CD4-positive, alpha-beta T cell treated with Interleukin-17A for 4 hours (primary cell): ENCODE results near the gene SCAF11.
"Not testable (repeated sequence)": the region's sequence is repeated elsewhere in the genome, so short reads cannot be mapped to it uniquely, and the experiment has no call there.

ENCODE experiments used
- DNase-seq: peaks from one replicate; pipeline ENCODE4 v3.0.0-alpha.2; 2020; ENCODE audit warnings: mixed read lengths

Gene SCAF11, protein sequence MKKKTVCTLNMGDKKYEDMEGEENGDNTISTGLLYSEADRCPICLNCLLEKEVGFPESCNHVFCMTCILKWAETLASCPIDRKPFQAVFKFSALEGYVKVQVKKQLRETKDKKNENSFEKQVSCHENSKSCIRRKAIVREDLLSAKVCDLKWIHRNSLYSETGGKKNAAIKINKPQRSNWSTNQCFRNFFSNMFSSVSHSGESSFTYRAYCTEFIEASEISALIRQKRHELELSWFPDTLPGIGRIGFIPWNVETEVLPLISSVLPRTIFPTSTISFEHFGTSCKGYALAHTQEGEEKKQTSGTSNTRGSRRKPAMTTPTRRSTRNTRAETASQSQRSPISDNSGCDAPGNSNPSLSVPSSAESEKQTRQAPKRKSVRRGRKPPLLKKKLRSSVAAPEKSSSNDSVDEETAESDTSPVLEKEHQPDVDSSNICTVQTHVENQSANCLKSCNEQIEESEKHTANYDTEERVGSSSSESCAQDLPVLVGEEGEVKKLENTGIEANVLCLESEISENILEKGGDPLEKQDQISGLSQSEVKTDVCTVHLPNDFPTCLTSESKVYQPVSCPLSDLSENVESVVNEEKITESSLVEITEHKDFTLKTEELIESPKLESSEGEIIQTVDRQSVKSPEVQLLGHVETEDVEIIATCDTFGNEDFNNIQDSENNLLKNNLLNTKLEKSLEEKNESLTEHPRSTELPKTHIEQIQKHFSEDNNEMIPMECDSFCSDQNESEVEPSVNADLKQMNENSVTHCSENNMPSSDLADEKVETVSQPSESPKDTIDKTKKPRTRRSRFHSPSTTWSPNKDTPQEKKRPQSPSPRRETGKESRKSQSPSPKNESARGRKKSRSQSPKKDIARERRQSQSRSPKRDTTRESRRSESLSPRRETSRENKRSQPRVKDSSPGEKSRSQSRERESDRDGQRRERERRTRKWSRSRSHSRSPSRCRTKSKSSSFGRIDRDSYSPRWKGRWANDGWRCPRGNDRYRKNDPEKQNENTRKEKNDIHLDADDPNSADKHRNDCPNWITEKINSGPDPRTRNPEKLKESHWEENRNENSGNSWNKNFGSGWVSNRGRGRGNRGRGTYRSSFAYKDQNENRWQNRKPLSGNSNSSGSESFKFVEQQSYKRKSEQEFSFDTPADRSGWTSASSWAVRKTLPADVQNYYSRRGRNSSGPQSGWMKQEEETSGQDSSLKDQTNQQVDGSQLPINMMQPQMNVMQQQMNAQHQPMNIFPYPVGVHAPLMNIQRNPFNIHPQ (N-terminal part only)

DNA sequence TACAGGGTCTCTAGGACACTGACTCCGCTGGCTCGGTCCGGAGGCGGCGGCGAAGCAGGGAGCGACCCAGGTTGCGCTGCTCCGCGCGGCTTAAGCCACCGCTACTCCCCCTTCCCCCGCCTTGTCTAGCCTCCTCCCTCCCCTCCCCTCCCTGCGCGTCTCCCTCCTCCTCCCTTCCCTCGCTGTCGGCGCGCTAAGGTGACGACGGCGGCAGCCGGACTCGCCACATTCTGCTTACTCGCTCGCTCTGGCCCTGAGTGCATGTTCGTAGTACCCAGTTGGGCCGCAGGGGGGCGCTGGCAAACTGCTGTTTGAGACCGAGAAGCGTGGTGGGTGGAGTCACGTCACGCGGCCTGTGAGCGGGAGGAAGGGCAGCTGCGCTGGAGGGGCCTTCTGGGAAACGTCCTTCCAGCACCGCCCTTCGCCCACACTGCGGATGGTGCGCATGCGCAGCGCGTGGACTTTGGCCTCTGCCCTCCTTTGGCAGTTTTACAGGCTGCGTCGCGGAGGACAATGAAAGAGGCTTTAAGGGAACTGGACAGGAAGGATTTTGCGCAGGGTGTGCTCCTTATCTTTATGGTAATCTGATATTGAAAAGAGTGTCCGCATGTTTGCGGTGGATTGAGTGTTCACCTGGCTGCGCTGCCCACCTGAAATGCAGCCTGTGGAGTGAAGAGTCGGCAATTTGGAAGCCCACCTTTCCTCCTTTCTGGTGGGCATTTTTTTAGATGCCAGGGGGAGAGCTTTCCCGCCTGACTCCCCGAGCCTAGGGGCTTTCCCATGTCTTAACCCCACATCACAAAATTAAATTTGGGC is at the start of gene SCAF11:
TSS of gene SCAF11 (minus strand) at position 107 of the 816 bp plus-strand sequence. CDS start 26,407 bp downstream, outside the sequence.
- DNase-seq: peak; percentile 100

GRCh38 chr12:46037066-46037465 is 46.7 kb upstream of the SCAF11 start:
- DNase-seq: not testable (repeated sequence)

GRCh38 chr12:46027172-46027571 is 36.8 kb upstream of the SCAF11 start:
- DNase-seq: no peak

GRCh38 chr12:46024099-46024498 is 33.7 kb upstream of the SCAF11 start:
- no peak for DNase-seq

DNA sequence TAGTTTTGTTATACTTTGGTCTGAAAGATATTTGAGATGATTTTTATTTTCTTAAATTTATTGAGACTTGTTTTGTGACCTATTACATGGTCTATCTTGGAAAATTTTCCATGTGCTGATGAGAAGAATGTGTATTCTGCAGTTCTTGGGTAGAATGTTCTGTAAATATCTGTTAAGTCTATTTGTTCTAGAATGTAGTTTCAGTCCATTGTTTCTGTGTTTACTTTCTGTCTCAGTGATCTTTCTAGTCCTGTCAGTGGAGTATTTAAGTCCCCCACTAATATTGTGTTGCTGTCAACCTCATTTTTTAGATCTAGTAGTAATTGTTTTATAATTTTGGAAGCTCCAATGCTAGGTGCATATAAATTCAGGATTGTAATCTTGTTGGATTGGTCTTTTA is 30.4 kb upstream of the SCAF11 start:
- DNase-seq: no peak

- not testable (repeated sequence) for DNase-seq
Observed at GRCh38 chr12:46018712-46019111, 28.3 kb upstream of the SCAF11 start.

- not testable (repeated sequence) for DNase-seq
Observed at GRCh38 chr12:46017866-46018375, 27.5 kb upstream of the SCAF11 start.

- DNase-seq: no peak
Observed at GRCh38 chr12:46005823-46006222, 15.4 kb upstream of the SCAF11 start.

DNA sequence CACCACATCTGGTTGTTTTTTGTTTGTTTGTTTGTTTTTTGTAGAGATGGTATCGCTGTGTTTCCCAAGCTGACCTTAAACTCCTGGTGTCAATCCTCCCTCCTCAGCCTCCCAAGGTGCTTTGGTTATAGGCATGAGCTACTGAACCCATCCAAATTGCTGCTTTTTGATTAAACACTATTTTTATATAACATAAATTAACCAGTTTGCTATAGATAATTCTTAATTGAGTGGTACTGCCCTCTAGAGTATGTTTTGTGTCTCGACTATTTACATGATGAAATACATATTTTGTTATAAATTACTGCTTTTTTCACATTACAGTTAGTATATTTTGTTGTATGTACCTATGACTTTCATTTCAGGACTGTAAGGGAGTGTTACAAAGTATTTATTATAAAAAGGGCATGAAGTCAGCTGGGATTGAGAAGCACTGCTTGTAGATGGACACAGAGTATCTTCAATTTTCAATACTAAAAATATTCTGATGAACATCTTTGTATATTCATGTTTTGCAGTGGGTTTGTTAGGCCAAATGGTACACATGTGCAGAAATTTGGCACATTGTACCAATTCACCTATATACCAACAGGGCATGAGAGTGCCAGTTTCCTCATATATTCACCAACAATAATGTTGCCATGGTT is 14.9 kb upstream of the SCAF11 start:
- no peak for DNase-seq

DNA sequence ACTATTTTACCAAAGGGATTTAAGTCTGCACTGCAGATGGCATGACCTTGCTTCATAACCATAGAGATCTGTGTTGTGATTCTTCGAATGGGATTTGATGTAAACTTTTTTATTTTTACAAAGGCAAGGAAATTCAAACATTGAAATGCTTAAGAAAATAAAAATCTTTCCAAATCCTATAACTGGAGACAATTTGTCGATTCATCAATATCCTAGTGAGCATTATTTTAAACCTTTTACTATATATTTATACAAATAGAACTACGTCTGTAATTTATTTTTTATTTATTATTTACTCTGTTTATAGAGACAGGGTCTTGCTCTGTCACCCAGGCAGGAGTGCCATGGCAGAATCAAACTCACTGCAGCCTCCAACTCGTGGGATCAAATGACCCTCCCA is 14.3 kb upstream of the SCAF11 start:
- no peak for DNase-seq

DNA sequence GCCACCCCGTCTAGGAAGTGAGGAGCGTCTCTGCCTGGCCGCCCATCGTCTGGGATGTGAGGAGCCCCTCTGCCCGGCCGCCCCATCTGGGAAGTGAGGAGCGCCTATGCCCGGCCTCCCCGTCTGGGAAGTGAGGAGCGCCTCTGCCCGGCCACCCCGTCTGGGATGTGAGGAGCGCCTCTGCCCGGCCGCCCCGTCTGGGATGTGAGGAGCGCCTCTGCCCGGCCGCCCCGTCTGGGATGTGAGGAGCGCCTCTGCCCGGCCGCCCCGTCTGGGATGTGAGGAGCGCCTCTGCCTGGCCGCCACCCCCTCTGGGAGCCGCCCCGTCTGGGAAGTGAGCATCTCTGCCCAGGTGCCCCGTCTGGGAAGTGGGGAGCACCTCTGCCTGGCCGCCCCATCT is 9.7 kb upstream of the SCAF11 start:
- not testable (repeated sequence) for DNase-seq

- DNase-seq: no peak
Observed at GRCh38 chr12:45994736-45995135, 4.4 kb upstream of the SCAF11 start.

DNA sequence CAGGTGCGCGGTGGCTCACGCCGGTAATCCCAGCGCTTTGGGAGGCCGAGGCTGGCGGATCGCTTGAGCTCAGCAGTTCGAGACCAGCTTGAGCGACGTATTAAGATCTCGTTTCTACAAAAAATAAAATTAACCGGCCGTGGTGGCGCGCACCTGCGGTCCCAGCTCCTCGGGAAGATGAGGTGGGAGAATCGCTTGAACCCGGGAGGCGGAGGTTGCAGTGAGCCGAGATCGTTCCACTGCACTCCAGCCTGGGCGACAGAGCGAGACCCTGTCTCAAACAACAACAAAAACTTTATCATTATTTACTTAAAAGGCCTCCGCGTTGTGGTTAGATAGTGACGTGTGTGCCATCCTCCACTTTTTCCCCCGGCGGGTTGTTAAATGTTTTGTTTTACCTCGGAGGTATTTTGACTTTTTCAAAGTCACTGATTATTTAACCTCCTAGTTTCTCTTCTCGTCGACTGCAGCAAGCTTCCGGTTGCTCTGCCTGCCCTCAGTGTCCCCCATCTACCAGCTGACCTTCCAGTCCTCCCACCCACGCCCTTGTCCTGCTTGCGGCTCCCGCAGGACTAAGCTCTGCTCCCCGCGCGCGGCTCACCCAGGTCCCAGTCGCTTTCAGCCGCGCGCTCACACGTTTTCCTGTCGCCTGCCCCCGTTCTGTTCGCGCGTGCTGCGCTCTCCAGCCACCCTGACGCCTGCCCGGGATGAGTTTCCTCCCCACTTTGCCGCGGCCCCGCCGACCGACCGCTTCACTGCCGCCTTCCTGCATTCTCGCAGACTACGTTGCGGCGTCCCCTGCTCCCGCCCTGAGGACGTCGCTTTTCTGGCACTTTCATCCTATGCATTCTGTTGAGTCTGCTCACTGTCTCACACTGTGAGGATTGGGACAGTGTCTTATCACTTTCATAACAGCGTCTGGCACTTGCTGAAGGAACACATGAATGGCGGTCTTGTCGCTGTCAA is 1.2 kb upstream of the SCAF11 start:
- peak; percentile 81 for DNase-seq

GRCh38 chr12:45989721-45990467 is 480 bp downstream of the SCAF11 start:
- peak; percentile 68 for DNase-seq

GRCh38 chr12:45989287-45989686 is 1.1 kb downstream of the SCAF11 start:
- no peak for DNase-seq

- DNase-seq: no peak
Observed at GRCh38 chr12:45988264-45988663, 2.1 kb downstream of the SCAF11 start.

DNA sequence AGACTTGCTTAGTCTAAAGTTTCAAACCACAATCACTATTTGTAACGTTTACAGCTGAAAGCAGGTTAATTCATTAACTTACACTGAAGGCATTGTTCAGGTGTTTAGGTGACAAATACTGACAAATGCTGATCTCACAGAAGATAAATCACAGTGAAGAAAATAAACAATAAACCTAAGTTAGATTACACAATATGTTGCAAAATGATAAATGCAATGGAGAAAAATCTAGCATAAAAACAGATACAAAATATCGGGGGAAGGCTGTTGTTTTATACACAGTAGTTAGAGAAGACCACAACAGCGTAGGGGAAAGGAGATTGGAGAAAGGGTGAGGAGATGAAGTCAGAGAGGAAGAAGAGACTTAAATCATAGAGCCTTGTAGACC is 3.0 kb downstream of the SCAF11 start:
- no peak for DNase-seq

DNA sequence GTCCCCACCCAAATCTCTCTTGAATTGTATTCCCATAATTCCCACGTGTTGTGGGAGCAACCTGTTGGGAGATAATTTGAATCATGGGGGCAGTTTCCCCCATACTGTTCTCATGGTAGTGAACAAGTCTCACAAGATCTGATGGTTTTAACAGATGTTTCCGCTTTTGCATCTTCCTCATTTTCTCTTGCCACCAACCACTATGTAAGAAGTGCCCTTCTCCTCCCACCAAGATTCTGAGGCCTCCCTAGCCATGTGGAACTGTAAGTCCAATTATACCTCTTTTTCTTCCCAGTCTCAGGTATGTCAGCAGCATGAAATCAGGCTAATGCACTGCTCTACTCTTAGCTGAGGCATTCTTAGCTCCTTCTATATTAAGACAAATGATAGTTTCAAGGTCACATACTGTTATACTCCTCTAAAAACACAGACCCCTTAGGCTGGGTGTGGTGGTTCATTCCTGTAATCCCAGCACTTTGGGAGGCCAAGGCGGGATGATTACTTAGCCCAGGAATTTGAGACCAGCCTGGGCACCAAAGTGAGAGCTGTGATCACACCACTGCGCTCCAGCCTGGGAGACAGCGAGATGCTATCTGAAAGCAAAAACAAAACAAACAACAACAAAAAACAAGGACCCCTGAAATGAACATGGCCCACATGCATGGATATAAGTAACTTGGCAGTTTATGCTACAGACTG is 3.6 kb downstream of the SCAF11 start:
- DNase-seq: no peak
